ACHN (cell line): Measurements from ENCODE around the gene LRRC75A.

Experiments
- DNase-seq: peaks from one replicate; pipeline ENCODE4 v3.0.0-alpha.2; 2015
- in situ Hi-C: cut with HindIII; loops from 2 replicates; pipeline ENCODE4 v1.10.0; 2017; ENCODE audit warnings: low sequenced_read_pairs, low pct_ligation_motif_present, low pct_unique_long_range_greater_than_20kb

Gene LRRC75A

GRCh38 chr17:16478649-16479048, 13.3 kb downstream of the LRRC75A start:
- in situ Hi-C loops, result no loop called here

GRCh38 chr17:16477666-16478065, 14.3 kb downstream of the LRRC75A start:
- in situ Hi-C loops, result no loop called here
- DNase-seq, result no peak

More at GRCh38 chr17:16478649-16479048, 13.3 kb downstream of the LRRC75A start:
- no peak for DNase-seq

- peak; percentile 92 for DNase-seq
- in situ Hi-C loops, result no loop called here
Measured at GRCh38 chr17:16477255-16477654, 14.7 kb downstream of the LRRC75A start.

- in situ Hi-C loops, result no loop called here
- DNase-seq, result no peak
Measured at GRCh38 chr17:16475179-16475704, 16.8 kb downstream of the LRRC75A start.

- in situ Hi-C loops, result no loop called here
- DNase-seq, result no peak
Measured at GRCh38 chr17:16474012-16474725, 17.8 kb downstream of the LRRC75A start.

GRCh38 chr17:16473044-16474011, 18.7 kb downstream of the LRRC75A start:
- in situ Hi-C loops, result no loop called here
- DNase-seq, result no peak

- no peak for DNase-seq
- in situ Hi-C loops, result no loop called here
Measured at GRCh38 chr17:16472539-16472938, 19.5 kb downstream of the LRRC75A start.

- in situ Hi-C loops, result no loop called here
Measured at GRCh38 chr17:16471295-16471694, 20.7 kb downstream of the LRRC75A start.

GRCh38 chr17:16470265-16470664, 21.7 kb downstream of the LRRC75A start:
- no peak for DNase-seq
- in situ Hi-C loops, result no loop called here

More at GRCh38 chr17:16471295-16471694, 20.7 kb downstream of the LRRC75A start:
- no peak for DNase-seq

GRCh38 chr17:16468428-16468992, 23.5 kb downstream of the LRRC75A start:
- in situ Hi-C loops, result no loop called here
- no peak for DNase-seq

- in situ Hi-C loops, result no loop called here
- DNase-seq, result no peak
Measured at GRCh38 chr17:16467886-16468285, 24.1 kb downstream of the LRRC75A start.

- in situ Hi-C loops, result no loop called here
- DNase-seq, result no peak
Measured at GRCh38 chr17:16467044-16467443, 24.9 kb downstream of the LRRC75A start.

- no peak for DNase-seq
- in situ Hi-C loops, result no loop called here
Measured at GRCh38 chr17:16466407-16466806, 25.6 kb downstream of the LRRC75A start.

- no peak for DNase-seq
- in situ Hi-C loops, result no loop called here
Measured at GRCh38 chr17:16465861-16466338, 26.1 kb downstream of the LRRC75A start.

- DNase-seq, result no peak
- in situ Hi-C loops, result no loop called here
Measured at GRCh38 chr17:16465052-16465312, 27.0 kb downstream of the LRRC75A start.

- in situ Hi-C loops, result no loop called here
- no peak for DNase-seq
Measured at GRCh38 chr17:16464303-16465051, 27.5 kb downstream of the LRRC75A start.

GRCh38 chr17:16463358-16464302, 28.4 kb downstream of the LRRC75A start:
- peak; percentile 45 for DNase-seq

More at GRCh38 chr17:16463358-16464302, 28.4 kb downstream of the LRRC75A start:
- in situ Hi-C loops, result no loop called here
